ENCODE measurements around the gene SLC22A2. TPM values are rescaled to one million over a fixed set of nuclear protein-coding genes. Genes with fewer than 3 reads are reported as not detected.
"Not testable (repeated sequence)": the region's sequence is repeated elsewhere in the genome, so short reads cannot be mapped to it uniquely, and the experiment has no call there.

The SLC22A2 gene
- total RNA-seq, 1 donor = not detected

DNA sequence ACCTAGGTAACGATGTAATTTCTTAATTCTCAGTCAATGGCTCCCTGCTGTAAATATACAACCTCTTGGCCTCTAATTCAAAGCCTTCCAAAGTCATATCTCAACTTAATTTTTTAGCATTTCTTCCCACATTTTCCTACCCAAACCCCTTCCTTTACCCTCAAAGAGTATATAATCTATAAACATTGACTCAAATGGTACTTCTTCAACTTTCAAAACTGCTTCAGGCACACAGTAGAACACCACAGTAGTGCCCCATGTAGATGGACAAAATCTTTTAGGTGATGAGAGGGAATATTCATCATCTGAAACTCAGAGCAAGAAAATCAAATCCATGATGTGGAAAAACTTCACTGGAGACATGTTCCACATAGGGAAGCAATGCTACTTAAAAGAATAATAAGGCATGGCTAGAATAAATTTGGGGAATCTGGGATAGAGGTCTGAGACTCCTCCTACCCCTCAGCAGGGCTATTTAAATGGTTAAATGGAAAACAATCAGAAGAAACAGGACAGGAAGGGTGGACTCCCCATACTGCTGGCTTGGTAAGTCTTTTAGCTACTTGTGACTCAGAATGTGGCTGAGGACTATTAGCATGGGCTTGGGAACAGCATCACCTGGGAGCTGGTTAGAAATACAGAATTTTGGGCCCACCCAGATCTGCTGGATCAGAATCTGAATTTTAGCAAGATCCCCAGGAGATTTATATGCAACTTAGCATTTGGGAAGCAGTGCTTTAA lies 6.4 kb downstream of the SLC22A2 start:
- DNase-seq (ENCODE audit: low read depth in 2 of 3, low spot score in 2 of 3) = no peak

DNA sequence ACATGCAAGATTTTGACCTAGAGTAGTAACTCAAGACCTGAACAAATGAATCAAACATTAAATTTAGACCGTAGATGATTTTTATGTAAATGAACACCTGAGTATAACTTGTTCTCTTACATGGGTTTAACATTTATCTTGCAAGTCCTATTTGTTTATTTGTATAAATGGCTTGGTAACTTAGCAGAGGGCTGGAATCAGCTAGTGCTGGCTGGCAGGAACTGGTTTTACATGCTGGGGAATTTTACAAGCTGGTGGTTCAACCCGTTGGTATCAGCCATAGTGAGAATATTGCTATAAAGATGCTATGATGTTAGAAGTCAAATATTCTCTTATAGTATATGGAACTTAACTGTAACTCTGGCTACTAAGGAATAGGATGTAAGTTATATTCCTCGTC lies 8.9 kb downstream of the SLC22A2 start:
- no peak for DNase-seq (ENCODE audit: low read depth in 2 of 3, low spot score in 2 of 3)

DNA sequence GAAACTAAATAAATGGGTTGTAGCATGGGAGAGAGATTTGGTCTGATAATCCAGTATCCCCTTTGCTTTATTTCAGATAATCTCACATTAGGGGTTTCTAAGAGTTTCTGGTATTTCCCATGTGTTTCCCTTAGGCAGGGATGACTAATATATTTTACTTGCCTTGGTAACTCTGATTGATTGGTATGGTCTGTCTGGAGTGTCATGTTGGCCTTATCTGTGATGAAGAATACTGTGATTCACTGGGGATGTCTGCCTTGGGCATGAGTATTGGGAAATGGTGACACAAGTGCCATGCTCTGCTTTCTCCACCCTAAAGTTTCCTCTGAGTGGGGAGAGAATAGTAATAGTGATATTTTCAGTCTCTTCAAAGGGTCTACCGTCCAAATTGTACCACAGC lies 10.1 kb downstream of the SLC22A2 start:
- DNase-seq (ENCODE audit: low read depth in 2 of 3, low spot score in 2 of 3) = no peak

GRCh38 chr6:160247457-160247883 lies 11.2 kb downstream of the SLC22A2 start:
- no peak for DNase-seq (ENCODE audit: low read depth in 2 of 3, low spot score in 2 of 3)

DNA sequence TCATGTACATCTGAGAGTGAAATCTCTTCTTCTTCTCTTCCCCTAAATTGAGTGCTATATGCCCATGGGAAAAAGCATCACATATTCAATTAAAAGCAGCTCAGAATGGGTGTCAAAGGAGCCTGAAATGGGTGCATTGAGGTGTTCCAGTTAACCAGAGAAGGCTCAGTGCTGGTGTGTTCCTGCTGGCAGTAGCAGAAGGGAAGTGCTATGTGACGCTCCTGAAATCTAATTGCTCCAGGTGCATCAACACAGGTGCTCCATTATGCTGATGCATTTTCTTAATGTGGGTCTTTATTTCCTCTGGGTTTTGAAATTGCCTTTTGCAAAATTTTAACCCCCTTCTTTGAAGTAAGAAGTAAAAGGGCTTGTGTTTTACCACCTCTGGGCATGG lies 17.9 kb downstream of the SLC22A2 start:
- no peak for DNase-seq (ENCODE audit: low read depth in 2 of 3, low spot score in 2 of 3)

- DNase-seq (ENCODE audit: low read depth in 2 of 3, low spot score in 2 of 3) = no peak
These were observed 18.5 kb downstream of the SLC22A2 start for GRCh38 chr6:160239929-160240690.

GRCh38 chr6:160238761-160239751 lies 19.6 kb downstream of the SLC22A2 start:
- no peak for DNase-seq (ENCODE audit: low read depth in 2 of 3, low spot score in 2 of 3)

- DNase-seq (ENCODE audit: low read depth in 2 of 3, low spot score in 2 of 3) = no peak
These were observed 20.3 kb downstream of the SLC22A2 start for GRCh38 chr6:160238278-160238711.

- not testable (repeated sequence) for DNase-seq (ENCODE audit: low read depth in 2 of 3, low spot score in 2 of 3)
These were observed 20.9 kb downstream of the SLC22A2 start for GRCh38 chr6:160237597-160238275.

- not testable (repeated sequence) for DNase-seq (ENCODE audit: low read depth in 2 of 3, low spot score in 2 of 3)
These were observed 22.3 kb downstream of the SLC22A2 start for GRCh38 chr6:160236235-160236872.

DNA sequence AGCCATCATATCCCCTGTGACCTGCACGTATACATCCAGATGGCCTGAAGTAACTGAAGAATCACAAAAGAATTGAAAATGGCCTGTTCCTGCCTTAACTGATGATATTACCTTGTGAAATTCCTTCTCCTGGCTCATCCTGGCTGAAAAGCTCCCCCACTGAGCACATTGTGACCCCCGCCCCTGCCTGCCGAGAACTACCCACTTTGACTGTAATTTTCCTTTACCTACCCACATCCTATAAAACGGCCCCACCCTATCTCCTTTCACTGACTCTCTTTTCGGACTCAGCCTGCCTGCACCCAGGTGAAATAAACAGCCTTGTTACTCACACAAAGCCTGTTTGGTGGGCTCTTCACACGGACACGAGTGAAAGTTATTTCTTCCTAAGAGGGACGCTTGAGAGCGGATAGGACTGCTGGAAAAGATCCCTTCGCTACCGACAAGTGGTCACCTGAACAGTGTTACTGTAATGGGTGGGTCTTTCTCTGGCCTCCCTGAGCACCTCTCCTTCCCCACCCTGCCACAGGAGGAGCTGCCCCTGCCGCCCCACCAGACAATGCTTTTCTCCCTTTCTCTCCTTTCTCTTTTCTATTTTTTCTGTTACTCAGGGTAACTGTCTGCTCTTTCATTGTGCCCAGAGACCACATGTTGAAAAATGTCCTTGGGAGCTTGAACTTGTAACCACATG lies 24.5 kb downstream of the SLC22A2 start:
- DNase-seq (ENCODE audit: low read depth in 2 of 3, low spot score in 2 of 3) = not testable (repeated sequence)

- no peak for DNase-seq (ENCODE audit: low read depth in 2 of 3, low spot score in 2 of 3)
These were observed 30.9 kb downstream of the SLC22A2 start for GRCh38 chr6:160227769-160228161.

DNA sequence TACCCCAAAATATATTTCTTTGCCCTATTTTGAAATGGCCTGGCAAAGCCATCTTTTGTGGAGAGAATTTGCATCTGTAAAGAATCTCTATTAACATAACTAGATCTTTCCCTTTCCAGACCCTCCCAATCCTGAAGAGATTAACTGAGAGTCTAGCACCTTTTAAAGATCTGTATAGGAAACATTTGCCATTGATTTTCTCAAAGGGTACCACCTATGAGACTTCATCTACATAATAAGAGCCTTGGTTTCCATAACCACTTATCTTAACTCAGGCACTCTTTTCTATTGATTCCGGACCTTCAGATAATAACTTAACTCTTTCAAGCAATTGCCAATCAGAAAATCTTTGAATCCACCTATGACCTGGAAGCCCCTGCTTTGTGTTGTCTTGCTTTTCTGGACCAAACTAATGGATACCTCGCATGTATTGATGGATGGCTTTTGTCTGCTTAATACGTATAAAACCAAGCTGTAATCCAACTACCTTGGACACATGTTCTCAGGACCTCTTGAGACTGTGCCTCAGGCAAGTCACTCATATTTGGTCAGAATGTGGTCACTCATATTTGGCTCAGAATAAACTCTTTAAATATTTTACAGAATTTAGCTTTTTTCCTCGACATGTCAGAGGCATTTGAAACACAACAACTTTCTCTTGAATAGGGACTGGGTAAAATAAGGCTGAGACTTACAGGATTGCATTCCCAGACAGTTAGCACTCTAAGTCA lies 31.4 kb downstream of the SLC22A2 start:
- no peak for DNase-seq (ENCODE audit: low read depth in 2 of 3, low spot score in 2 of 3)

- no peak for DNase-seq (ENCODE audit: low read depth in 2 of 3, low spot score in 2 of 3)
These were observed 32.5 kb downstream of the SLC22A2 start for GRCh38 chr6:160226118-160226591.

- DNase-seq (ENCODE audit: low read depth in 2 of 3, low spot score in 2 of 3) = no peak
These were observed 33.9 kb downstream of the SLC22A2 start for GRCh38 chr6:160224639-160225237.

GRCh38 chr6:160222491-160222890 lies 36.1 kb downstream of the SLC22A2 start:
- DNase-seq (ENCODE audit: low read depth in 2 of 3, low spot score in 2 of 3) = no peak

GRCh38 chr6:160221918-160222317 lies 36.7 kb downstream of the SLC22A2 start:
- DNase-seq (ENCODE audit: low read depth in 2 of 3, low spot score in 2 of 3) = no peak

GRCh38 chr6:160221423-160221822 lies 37.2 kb downstream of the SLC22A2 start:
- no peak for DNase-seq (ENCODE audit: low read depth in 2 of 3, low spot score in 2 of 3)
